H1 (cell line): ENCODE data around the gene PRPF18. TPM values are rescaled to one million over a fixed set of nuclear protein-coding genes. Genes with fewer than 3 reads are reported as not detected.

Experiments
- E2F6 ChIP-seq: IDR thresholded peaks from 2 replicates; pipeline ENCODE4 v1.6.1; 2012; ENCODE audit warnings: inconsistent platforms
- polyA plus RNA-seq, 7 experiments: library from polyadenylated mRNA; depleted of rRNA in 3 of 7; stranded (reverse) in 5 of 7; unstranded in 2 of 7; fragments of >200 nt in 5 of 7; fragments of 200-250 nt in 2 of 7; gene quantifications; 1 replicate in 5 of 7; 2 replicates in 1 of 7; 4 replicates in 1 of 7; pipeline versions ENCODE4 v1.2.1 to v1.2.3, GENCODE V29; 2011 to 2013; ENCODE audit warnings: missing spikeins in 2 of 7, mixed read lengths in 2 of 7
- total RNA-seq: library from RNA; stranded (reverse); fragmentation: NEBNext Ultra II Directional; extraction: Animal tissue kit (Norgen Biotek cat#: 25700); gene quantifications from 2 replicates; pipeline ENCODE4 v1.2.1, GENCODE V29; 2021

PRPF18 gene
- total and polyA plus RNA-seq, 2 of the 8 experiments (the other 6 are each of a cell fraction or from before 2014, with no cell fraction given): 3.8 to 12.6 TPM

GRCh38 chr10:13637894-13638293 is 51.1 kb downstream of the PRPF18 start (continued):
- TF ChIP-seq E2F6: no peak
